ENCODE results near the gene DYNC1LI1. TPM values are rescaled to one million over a fixed set of nuclear protein-coding genes. Genes with fewer than 3 reads are reported as not detected.

Gene DYNC1LI1
- total and polyA plus RNA-seq, 2 experiments from 2014 or later = 45.1 to 48.0 TPM

- Histone ChIP-seq H3K4me2 (no peak overlapping the region), H2AFZ (no peak overlapping the region), H3F3A (replicated peaks; ENCODE audit: low read depth) (0 out of 2 replicates have a peak, but pooled peaks cover 3% of the 10 kb centered on the region), H3K4me3 (no peak overlapping the region), H3K9me2 (ENCODE audit: insufficient read depth) (no peaks in the 10 kb centered on the region), H3K27ac (ENCODE audit: low read depth) (no peak overlapping the region), H3K4me1 (ENCODE audit: insufficient read depth) (no peaks in the 10 kb centered on the region; the same call in 1 of the 2 replicates), H3K79me2 (replicated peaks; ENCODE audit: insufficient read depth) (no peaks in the 10 kb centered on the region), H3K36me3 (ENCODE audit: insufficient read depth) (no peaks in the 10 kb centered on the region), H3K27me3 (ENCODE audit: insufficient read depth) (no peaks in the 10 kb centered on the region), H4K20me1 (replicated peaks; ENCODE audit: insufficient read depth) (no peaks in the 10 kb centered on the region)
- no peak for TF ChIP-seq JUNB (IDR thresholded peaks at IDR 0.05; ENCODE audit: unreplicated experiment)
- no peak for TF ChIP-seq POLR2AphosphoS5 (IDR thresholded peaks at IDR 0.05; ENCODE audit: low read depth)
- no peak for TF ChIP-seq CREB1 (CRISPR knock-in tag; IDR thresholded peaks at IDR 0.05; ENCODE audit: low read depth)
- TF ChIP-seq ZNF114 (CRISPR knock-in tag; IDR thresholded peaks at IDR 0.05) = no peak
- TF ChIP-seq, protein P1, sequence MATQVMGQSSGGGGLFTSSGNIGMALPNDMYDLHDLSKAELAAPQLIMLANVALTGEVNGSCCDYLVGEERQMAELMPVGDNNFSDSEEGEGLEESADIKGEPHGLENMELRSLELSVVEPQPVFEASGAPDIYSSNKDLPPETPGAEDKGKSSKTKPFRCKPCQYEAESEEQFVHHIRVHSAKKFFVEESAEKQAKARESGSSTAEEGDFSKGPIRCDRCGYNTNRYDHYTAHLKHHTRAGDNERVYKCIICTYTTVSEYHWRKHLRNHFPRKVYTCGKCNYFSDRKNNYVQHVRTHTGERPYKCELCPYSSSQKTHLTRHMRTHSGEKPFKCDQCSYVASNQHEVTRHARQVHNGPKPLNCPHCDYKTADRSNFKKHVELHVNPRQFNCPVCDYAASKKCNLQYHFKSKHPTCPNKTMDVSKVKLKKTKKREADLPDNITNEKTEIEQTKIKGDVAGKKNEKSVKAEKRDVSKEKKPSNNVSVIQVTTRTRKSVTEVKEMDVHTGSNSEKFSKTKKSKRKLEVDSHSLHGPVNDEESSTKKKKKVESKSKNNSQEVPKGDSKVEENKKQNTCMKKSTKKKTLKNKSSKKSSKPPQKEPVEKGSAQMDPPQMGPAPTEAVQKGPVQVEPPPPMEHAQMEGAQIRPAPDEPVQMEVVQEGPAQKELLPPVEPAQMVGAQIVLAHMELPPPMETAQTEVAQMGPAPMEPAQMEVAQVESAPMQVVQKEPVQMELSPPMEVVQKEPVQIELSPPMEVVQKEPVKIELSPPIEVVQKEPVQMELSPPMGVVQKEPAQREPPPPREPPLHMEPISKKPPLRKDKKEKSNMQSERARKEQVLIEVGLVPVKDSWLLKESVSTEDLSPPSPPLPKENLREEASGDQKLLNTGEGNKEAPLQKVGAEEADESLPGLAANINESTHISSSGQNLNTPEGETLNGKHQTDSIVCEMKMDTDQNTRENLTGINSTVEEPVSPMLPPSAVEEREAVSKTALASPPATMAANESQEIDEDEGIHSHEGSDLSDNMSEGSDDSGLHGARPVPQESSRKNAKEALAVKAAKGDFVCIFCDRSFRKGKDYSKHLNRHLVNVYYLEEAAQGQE (IDR thresholded peaks at IDR 0.05; ENCODE audit: unreplicated experiment) = no peak
- TF ChIP-seq EZH2phosphoT487 (IDR thresholded peaks at IDR 0.05; ENCODE audit: unreplicated experiment) = no peak
- TF ChIP-seq CTCF (conservative IDR thresholded peaks at IDR 0.05; ENCODE audit: low read depth in 2 of 2) = peak; percentile 91 to 98
- H3K27me3 Mint-ChIP-seq (ENCODE audit: insufficient read depth, low read depth, poor library complexity) = peaks cover 2% of the 10 kb centered on the region
- H3K9me3 Mint-ChIP-seq = no peaks in the 10 kb centered on the region
- no peaks in the 10 kb centered on the region for H3K36me3 Mint-ChIP-seq (ENCODE audit: low read depth)
- H3K4me3 Mint-ChIP-seq = no peak overlapping the region
- H3K27ac Mint-ChIP-seq = no peak overlapping the region
- no peaks in the 10 kb centered on the region; the same call in 1 of the 3 replicates for H3K4me1 Mint-ChIP-seq
- DNase-seq (ENCODE audit: low spot score) = peak; percentile 85
- ATAC-seq = peak; percentile 97
Measured at GRCh38 chr3:32510075-32510724, 60.5 kb downstream of the DYNC1LI1 start.

DNA sequence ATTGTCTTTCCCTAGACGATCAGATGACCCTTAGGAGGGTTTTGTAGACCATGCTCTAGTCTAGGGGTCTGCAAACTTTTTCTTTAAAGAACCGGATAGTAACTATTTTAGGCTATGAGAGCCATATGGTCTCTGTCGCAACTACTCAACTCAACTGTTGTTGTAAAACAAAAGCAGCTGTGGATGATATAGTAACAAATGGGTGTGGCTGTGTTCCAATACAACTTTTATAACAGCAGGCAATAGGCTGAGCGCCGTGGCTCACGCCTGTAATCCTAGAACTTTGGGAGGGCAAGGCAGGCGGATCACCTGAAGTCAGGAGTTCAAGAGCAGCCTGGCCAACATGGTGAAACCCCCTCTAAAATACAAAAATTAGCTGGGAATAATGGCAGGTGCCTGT is 61.9 kb downstream of the DYNC1LI1 start:
- H4K20me1 ChIP-seq (replicated peaks; ENCODE audit: insufficient read depth) = no peaks in the 10 kb centered on the region
- DNase-seq (ENCODE audit: low spot score) = no peak
- H3K27me3 ChIP-seq (ENCODE audit: insufficient read depth) = no peaks in the 10 kb centered on the region
- no peaks in the 10 kb centered on the region for H3K9me2 ChIP-seq (ENCODE audit: insufficient read depth)
- no peak overlapping the region for H3K4me3 ChIP-seq
- H3K36me3 Mint-ChIP-seq (ENCODE audit: low read depth) = no peaks in the 10 kb centered on the region
- no peak overlapping the region for H3K27ac ChIP-seq (ENCODE audit: low read depth)
- peaks cover 4% of the 10 kb centered on the region for H3K4me1 Mint-ChIP-seq
- H3K4me2 ChIP-seq = no peak overlapping the region
- H3K27ac Mint-ChIP-seq = no peak overlapping the region
- peaks cover 2% of the 10 kb centered on the region for H3K27me3 Mint-ChIP-seq (ENCODE audit: insufficient read depth, low read depth, poor library complexity)
- peaks cover 3% of the 10 kb centered on the region; the same call in 1 of the 2 replicates for H3F3A ChIP-seq (replicated peaks; ENCODE audit: low read depth)
- ATAC-seq = no peak
- H3K36me3 ChIP-seq (ENCODE audit: insufficient read depth) = no peaks in the 10 kb centered on the region
- H3K9me3 Mint-ChIP-seq = no peaks in the 10 kb centered on the region
- H3K4me1 ChIP-seq (ENCODE audit: insufficient read depth) = peaks cover 6% of the 10 kb centered on the region; the same call in 1 of the 2 replicates
- H3K79me2 ChIP-seq (replicated peaks; ENCODE audit: insufficient read depth) = no peaks in the 10 kb centered on the region
- H2AFZ ChIP-seq = no peak overlapping the region
- H3K4me3 Mint-ChIP-seq = no peak overlapping the region
- no peak for TF ChIP-seq EZH2 (IDR thresholded peaks at IDR 0.05; ENCODE audit: low read depth, unreplicated experiment)
- TF ChIP-seq, protein P2, sequence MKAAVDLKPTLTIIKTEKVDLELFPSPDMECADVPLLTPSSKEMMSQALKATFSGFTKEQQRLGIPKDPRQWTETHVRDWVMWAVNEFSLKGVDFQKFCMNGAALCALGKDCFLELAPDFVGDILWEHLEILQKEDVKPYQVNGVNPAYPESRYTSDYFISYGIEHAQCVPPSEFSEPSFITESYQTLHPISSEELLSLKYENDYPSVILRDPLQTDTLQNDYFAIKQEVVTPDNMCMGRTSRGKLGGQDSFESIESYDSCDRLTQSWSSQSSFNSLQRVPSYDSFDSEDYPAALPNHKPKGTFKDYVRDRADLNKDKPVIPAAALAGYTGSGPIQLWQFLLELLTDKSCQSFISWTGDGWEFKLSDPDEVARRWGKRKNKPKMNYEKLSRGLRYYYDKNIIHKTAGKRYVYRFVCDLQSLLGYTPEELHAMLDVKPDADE (IDR thresholded peaks at IDR 0.05) = no peak
- no peak for TF ChIP-seq CTCF (conservative IDR thresholded peaks at IDR 0.05; ENCODE audit: low read depth in 2 of 2)
- TF ChIP-seq EZH2phosphoT487 (IDR thresholded peaks at IDR 0.05; ENCODE audit: unreplicated experiment) = no peak
- no peak for TF ChIP-seq NANOG (IDR thresholded peaks at IDR 0.05; ENCODE audit: borderline replicate concordance)

Measured in GM23338 (cell line).